HEK293 (cell line): ENCODE data around the gene MTA1.
A peak's percentile ranks its signal among the peaks of the same experiment; 100 is the strongest.

Source experiments
- BCL11B ChIP-seq: fragments of 450-650 bp; formaldehyde crosslinking; IDR thresholded peaks from 2 replicates; pipeline ENCODE4 v1.5.1; 2016; ENCODE audit warnings: low read depth, missing biosample characterization, missing genetic modification characterization
- HOXA7 ChIP-seq: sonication (generic); formaldehyde crosslinking; IDR thresholded peaks from 2 replicates; pipeline ENCODE4 v1.8.1; 2022; ENCODE audit warnings: missing genetic modification reagents, borderline replicate concordance
- HOXD13 ChIP-seq: sonication (generic); formaldehyde crosslinking; IDR thresholded peaks from 2 replicates; pipeline ENCODE4 v1.8.0; 2022; ENCODE audit warnings: missing genetic modification reagents, borderline replicate concordance
- ZNF133 ChIP-seq: fragments of 450-650 bp; formaldehyde crosslinking; IDR thresholded peaks from 2 replicates; pipeline ENCODE4 v1.5.1; 2016; ENCODE audit warnings: missing biosample characterization, missing genetic modification characterization
- ZNF221 ChIP-seq: fragments of 450-650 bp; formaldehyde crosslinking; IDR thresholded peaks from 2 replicates; pipeline ENCODE4 v1.5.1; 2017; ENCODE audit warnings: missing biosample characterization, missing genetic modification characterization, borderline replicate concordance
- ZNF239 ChIP-seq: fragments of 450-650 bp; formaldehyde crosslinking; IDR thresholded peaks from 2 replicates; pipeline ENCODE4 v1.5.1; 2016; ENCODE audit warnings: missing biosample characterization, missing genetic modification characterization
- ZNF248 ChIP-seq: fragments of 450-650 bp; formaldehyde crosslinking; IDR thresholded peaks from 2 replicates; pipeline ENCODE4 v1.5.1; 2017; ENCODE audit warnings: missing biosample characterization, missing genetic modification characterization
- ZNF266 ChIP-seq: fragments of 450-650 bp; formaldehyde crosslinking; IDR thresholded peaks from 2 replicates; pipeline ENCODE4 v1.5.1; 2016; ENCODE audit warnings: missing biosample characterization, missing genetic modification characterization, low read depth
- ZNF324 ChIP-seq: fragments of 450-650 bp; formaldehyde crosslinking; IDR thresholded peaks from 2 replicates; pipeline ENCODE4 v1.5.1; 2016; ENCODE audit warnings: missing biosample characterization, missing genetic modification characterization
- ZNF391 ChIP-seq: fragments of 450-650 bp; formaldehyde crosslinking; IDR thresholded peaks from 2 replicates; pipeline ENCODE4 v1.5.1; 2016; ENCODE audit warnings: low read depth, missing biosample characterization, missing genetic modification characterization, borderline replicate concordance
- ZNF501 ChIP-seq: fragments of 450-650 bp; formaldehyde crosslinking; IDR thresholded peaks from 2 replicates; pipeline ENCODE4 v1.5.1; 2016; ENCODE audit warnings: missing biosample characterization, missing genetic modification characterization
- ZNF548 ChIP-seq: fragments of 450-650 bp; formaldehyde crosslinking; IDR thresholded peaks from 2 replicates; pipeline ENCODE4 v1.5.1; 2016; ENCODE audit warnings: missing biosample characterization, missing genetic modification characterization
- ZNF555 ChIP-seq: fragments of 450-650 bp; formaldehyde crosslinking; conservative IDR thresholded peaks from 2 replicates; pipeline ENCODE4 v1.5.1; 2017; ENCODE audit warnings: missing biosample characterization, mild to moderate bottlenecking, missing genetic modification characterization, inconsistent platforms
- ZNF596 ChIP-seq: fragments of 450-650 bp; IDR thresholded peaks from 2 replicates; pipeline ENCODE4 v1.5.0; 2018; ENCODE audit warnings: missing biosample characterization, mild to moderate bottlenecking, missing genetic modification characterization, moderate library complexity
- ZNF624 ChIP-seq: fragments of 450-650 bp; formaldehyde crosslinking; IDR thresholded peaks from 2 replicates; pipeline ENCODE4 v1.5.1; 2017; ENCODE audit warnings: missing biosample characterization, missing genetic modification characterization
- ZNF768 ChIP-seq: fragments of 450-650 bp; formaldehyde crosslinking; IDR thresholded peaks from 2 replicates; pipeline ENCODE4 v1.5.1; 2018; ENCODE audit warnings: missing biosample characterization, mild to moderate bottlenecking, missing genetic modification characterization
- ZNF785 ChIP-seq: fragments of 450-650 bp; formaldehyde crosslinking; IDR thresholded peaks from 2 replicates; pipeline ENCODE4 v1.5.1; 2016; ENCODE audit warnings: missing biosample characterization, missing genetic modification characterization
- ZNF792 ChIP-seq: fragments of 450-650 bp; formaldehyde crosslinking; IDR thresholded peaks from 2 replicates; pipeline ENCODE4 v1.5.1; 2016; ENCODE audit warnings: missing biosample characterization, missing genetic modification characterization
- TF ChIP-seq, protein P1 (sequence below): fragments of 450-650 bp; formaldehyde crosslinking; IDR thresholded peaks from 2 replicates; pipeline ENCODE4 v1.5.1; 2017; ENCODE audit warnings: missing biosample characterization, missing genetic modification characterization
- TF ChIP-seq, protein P2 (sequence below): fragments of 450-650 bp; formaldehyde crosslinking; IDR thresholded peaks from 2 replicates; pipeline ENCODE4 v1.5.1; 2016; ENCODE audit warnings: missing biosample characterization, missing genetic modification characterization
- TF ChIP-seq, protein P3 (sequence below): fragments of 450-650 bp; formaldehyde crosslinking; IDR thresholded peaks from 2 replicates; pipeline ENCODE4 v1.5.1; 2016; ENCODE audit warnings: missing biosample characterization, missing genetic modification characterization
- TF ChIP-seq, protein P4 (sequence below): fragments of 450-650 bp; formaldehyde crosslinking; IDR thresholded peaks from 2 replicates; pipeline ENCODE4 v1.5.1; 2016; ENCODE audit warnings: missing biosample characterization, missing genetic modification characterization
- TF ChIP-seq, protein P5 (sequence below): fragments of 450-650 bp; formaldehyde crosslinking; IDR thresholded peaks from 2 replicates; pipeline ENCODE4 v1.5.1; 2017; ENCODE audit warnings: missing biosample characterization, missing genetic modification characterization
- TF ChIP-seq, protein P6 (sequence below): fragments of 450-650 bp; formaldehyde crosslinking; IDR thresholded peaks from 2 replicates; pipeline ENCODE4 v1.5.1; 2016; ENCODE audit warnings: missing biosample characterization, missing genetic modification characterization
- TF ChIP-seq, protein P7 (sequence below): fragments of 450-650 bp; formaldehyde crosslinking; IDR thresholded peaks from 2 replicates; pipeline ENCODE4 v1.5.1; 2017; ENCODE audit warnings: missing biosample characterization, mild to moderate bottlenecking, missing genetic modification characterization, moderate library complexity

The MTA1 gene

DNA sequence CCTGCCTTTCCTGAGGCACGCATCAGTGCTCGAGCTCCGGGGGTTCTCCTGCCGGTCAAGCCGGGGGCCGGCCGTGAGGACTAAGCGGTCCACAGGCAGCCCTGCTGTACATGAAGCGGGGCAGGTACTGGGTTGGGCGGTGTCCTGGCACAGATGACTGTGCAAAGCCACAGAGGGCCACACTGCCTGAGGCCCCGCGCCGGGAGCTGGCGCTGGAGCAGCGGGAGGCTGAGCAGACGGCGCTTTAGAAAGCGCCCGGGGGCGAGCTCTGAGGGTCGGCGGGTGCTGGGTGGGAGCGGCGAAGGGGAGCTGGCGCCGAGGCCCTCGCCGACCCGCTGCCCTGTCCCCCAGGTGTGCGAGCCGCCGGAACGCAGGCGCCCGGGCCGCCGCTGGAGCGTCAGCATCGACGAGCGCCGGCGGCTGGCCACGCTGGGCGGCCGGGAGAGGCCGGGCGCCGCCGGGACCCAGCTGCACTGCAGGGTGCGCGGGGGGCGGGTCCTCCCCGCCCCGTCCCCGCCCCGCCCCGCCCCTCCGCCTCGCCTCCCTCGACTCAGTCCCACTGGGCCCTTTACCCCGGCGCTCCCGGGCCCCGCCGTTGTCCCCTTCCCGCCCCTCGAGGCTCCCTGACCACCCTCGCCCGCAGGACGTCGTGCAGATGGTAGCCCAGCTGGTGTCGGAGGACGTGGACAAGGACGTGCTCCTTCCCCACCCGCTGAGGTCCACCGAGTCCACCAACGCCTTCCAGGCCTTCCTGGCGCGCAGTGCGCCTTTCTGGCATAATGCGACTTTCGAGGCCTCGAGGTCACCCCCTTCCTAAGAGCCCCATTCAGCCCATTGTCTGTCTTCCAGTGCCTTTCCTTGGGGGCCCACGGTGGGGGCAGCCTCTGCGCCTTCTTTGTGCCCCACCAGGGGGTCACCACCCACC lies 8.3 kb upstream of the MTA1 start (continued):
- TF ChIP-seq ZNF768 (tag by site-specific recombination) (no peak), ZNF221 (tag by site-specific recombination) (no peak), ZNF324 (tag by site-specific recombination) (no peak), BCL11B (tag by site-specific recombination) (no peak), ZNF248 (tag by site-specific recombination) (no peak), ZNF792 (no peak), ZNF133 (tag by site-specific recombination) (no peak), ZNF555 (no peak), HOXD13 (CRISPR knock-in tag) (no peak), ZNF501 (no peak), ZNF624 (tag by site-specific recombination) (no peak), ZNF391 (tag by site-specific recombination) (no peak), ZNF785 (tag by site-specific recombination) (no peak), HOXA7 (CRISPR knock-in tag) (no peak), ZNF596 (tag by site-specific recombination) (peak; percentile 44; the same call in 1 of the 2 replicates), ZNF239 (tag by site-specific recombination) (no peak), ZNF266 (tag by site-specific recombination) (no peak), ZNF548 (tag by site-specific recombination) (no peak)
- TF ChIP-seq, protein P1, sequence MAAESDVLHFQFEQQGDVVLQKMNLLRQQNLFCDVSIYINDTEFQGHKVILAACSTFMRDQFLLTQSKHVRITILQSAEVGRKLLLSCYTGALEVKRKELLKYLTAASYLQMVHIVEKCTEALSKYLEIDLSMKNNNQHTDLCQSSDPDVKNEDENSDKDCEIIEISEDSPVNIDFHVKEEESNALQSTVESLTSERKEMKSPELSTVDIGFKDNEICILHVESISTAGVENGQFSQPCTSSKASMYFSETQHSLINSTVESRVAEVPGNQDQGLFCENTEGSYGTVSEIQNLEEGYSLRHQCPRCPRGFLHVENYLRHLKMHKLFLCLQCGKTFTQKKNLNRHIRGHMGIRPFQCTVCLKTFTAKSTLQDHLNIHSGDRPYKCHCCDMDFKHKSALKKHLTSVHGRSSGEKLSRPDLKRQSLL (tag by site-specific recombination), result peak; percentile 72; the same call in 1 of the 2 replicates
- TF ChIP-seq, protein P2, sequence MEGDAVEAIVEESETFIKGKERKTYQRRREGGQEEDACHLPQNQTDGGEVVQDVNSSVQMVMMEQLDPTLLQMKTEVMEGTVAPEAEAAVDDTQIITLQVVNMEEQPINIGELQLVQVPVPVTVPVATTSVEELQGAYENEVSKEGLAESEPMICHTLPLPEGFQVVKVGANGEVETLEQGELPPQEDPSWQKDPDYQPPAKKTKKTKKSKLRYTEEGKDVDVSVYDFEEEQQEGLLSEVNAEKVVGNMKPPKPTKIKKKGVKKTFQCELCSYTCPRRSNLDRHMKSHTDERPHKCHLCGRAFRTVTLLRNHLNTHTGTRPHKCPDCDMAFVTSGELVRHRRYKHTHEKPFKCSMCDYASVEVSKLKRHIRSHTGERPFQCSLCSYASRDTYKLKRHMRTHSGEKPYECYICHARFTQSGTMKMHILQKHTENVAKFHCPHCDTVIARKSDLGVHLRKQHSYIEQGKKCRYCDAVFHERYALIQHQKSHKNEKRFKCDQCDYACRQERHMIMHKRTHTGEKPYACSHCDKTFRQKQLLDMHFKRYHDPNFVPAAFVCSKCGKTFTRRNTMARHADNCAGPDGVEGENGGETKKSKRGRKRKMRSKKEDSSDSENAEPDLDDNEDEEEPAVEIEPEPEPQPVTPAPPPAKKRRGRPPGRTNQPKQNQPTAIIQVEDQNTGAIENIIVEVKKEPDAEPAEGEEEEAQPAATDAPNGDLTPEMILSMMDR, result no peak
- TF ChIP-seq, protein P3, sequence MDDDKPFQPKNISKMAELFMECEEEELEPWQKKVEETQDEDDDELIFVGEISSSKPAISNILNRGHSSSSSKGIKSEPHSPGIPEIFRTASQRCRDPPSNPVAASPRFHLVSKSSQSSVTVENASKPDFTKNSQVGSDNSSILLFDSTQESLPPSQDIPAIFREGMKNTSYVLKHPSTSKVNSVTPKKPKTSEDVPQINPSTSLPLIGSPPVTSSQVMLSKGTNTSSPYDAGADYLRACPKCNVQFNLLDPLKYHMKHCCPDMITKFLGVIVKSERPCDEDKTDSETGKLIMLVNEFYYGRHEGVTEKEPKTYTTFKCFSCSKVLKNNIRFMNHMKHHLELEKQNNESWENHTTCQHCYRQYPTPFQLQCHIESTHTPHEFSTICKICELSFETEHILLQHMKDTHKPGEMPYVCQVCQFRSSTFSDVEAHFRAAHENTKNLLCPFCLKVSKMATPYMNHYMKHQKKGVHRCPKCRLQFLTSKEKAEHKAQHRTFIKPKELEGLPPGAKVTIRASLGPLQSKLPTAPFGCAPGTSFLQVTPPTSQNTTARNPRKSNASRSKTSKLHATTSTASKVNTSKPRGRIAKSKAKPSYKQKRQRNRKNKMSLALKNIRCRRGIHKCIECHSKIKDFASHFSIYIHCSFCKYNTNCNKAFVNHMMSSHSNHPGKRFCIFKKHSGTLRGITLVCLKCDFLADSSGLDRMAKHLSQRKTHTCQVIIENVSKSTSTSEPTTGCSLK (tag by site-specific recombination), result no peak
- TF ChIP-seq, protein P4, sequence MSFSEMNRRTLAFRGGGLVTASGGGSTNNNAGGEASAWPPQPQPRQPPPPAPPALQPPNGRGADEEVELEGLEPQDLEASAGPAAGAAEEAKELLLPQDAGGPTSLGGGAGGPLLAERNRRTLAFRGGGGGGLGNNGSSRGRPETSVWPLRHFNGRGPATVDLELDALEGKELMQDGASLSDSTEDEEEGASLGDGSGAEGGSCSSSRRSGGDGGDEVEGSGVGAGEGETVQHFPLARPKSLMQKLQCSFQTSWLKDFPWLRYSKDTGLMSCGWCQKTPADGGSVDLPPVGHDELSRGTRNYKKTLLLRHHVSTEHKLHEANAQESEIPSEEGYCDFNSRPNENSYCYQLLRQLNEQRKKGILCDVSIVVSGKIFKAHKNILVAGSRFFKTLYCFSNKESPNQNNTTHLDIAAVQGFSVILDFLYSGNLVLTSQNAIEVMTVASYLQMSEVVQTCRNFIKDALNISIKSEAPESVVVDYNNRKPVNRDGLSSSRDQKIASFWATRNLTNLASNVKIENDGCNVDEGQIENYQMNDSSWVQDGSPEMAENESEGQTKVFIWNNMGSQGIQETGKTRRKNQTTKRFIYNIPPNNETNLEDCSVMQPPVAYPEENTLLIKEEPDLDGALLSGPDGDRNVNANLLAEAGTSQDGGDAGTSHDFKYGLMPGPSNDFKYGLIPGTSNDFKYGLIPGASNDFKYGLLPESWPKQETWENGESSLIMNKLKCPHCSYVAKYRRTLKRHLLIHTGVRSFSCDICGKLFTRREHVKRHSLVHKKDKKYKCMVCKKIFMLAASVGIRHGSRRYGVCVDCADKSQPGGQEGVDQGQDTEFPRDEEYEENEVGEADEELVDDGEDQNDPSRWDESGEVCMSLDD (tag by site-specific recombination), result no peak
- TF ChIP-seq, protein P5, sequence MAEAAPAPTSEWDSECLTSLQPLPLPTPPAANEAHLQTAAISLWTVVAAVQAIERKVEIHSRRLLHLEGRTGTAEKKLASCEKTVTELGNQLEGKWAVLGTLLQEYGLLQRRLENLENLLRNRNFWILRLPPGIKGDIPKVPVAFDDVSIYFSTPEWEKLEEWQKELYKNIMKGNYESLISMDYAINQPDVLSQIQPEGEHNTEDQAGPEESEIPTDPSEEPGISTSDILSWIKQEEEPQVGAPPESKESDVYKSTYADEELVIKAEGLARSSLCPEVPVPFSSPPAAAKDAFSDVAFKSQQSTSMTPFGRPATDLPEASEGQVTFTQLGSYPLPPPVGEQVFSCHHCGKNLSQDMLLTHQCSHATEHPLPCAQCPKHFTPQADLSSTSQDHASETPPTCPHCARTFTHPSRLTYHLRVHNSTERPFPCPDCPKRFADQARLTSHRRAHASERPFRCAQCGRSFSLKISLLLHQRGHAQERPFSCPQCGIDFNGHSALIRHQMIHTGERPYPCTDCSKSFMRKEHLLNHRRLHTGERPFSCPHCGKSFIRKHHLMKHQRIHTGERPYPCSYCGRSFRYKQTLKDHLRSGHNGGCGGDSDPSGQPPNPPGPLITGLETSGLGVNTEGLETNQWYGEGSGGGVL (tag by site-specific recombination), result no peak
- TF ChIP-seq, protein P6, sequence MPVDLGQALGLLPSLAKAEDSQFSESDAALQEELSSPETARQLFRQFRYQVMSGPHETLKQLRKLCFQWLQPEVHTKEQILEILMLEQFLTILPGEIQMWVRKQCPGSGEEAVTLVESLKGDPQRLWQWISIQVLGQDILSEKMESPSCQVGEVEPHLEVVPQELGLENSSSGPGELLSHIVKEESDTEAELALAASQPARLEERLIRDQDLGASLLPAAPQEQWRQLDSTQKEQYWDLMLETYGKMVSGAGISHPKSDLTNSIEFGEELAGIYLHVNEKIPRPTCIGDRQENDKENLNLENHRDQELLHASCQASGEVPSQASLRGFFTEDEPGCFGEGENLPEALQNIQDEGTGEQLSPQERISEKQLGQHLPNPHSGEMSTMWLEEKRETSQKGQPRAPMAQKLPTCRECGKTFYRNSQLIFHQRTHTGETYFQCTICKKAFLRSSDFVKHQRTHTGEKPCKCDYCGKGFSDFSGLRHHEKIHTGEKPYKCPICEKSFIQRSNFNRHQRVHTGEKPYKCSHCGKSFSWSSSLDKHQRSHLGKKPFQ (tag by site-specific recombination), result no peak
- TF ChIP-seq, protein P7, sequence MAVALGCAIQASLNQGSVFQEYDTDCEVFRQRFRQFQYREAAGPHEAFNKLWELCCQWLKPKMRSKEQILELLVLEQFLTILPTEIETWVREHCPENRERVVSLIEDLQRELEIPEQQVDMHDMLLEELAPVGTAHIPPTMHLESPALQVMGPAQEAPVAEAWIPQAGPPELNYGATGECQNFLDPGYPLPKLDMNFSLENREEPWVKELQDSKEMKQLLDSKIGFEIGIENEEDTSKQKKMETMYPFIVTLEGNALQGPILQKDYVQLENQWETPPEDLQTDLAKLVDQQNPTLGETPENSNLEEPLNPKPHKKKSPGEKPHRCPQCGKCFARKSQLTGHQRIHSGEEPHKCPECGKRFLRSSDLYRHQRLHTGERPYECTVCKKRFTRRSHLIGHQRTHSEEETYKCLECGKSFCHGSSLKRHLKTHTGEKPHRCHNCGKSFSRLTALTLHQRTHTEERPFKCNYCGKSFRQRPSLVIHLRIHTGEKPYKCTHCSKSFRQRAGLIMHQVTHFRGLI (tag by site-specific recombination), result peak; percentile 87
